T-cell (primary cell): ENCODE data around the gene GET4. TPM values are rescaled to one million over a fixed set of nuclear protein-coding genes. Genes with fewer than 3 reads are reported as not detected.

Experiments used
- ATAC-seq, 4 experiments: fragments of 200-7000 bp in 3 of 4; fragments of 150-1000 bp in 1 of 4; cut with Tn5 transposase; replicated peaks in 1 of 4; 1 replicate in 3 of 4; 2 replicates in 1 of 4; pipeline ENCODE4 v1.10.0; 2021; ENCODE audit warnings: moderate library complexity in 3 of 4, mild to moderate bottlenecking in 2 of 4, moderate number of reproducible peaks in 1 of 4
- CTCF ChIA-PET, 2 donors: fragments of 300-600 bp; sonication (Branson Sonifier 250); formaldehyde crosslinking; loops; one replicate each; lab custom pipeline; 2022; ENCODE audit warnings: antibody characterized with exemption in 2 of 2; lab: Charles Lee
- POLR2A ChIA-PET, 2 donors: fragments of 300-600 bp; sonication (Branson Sonifier 250); formaldehyde crosslinking; loops; one replicate each; lab custom pipeline; 2022; ENCODE audit warnings: antibody characterized with exemption in 2 of 2; lab: Charles Lee
- DNase-seq, 35 experiments: peaks; one replicate each; pipeline versions ENCODE4 v3.0.0 to v3.0.0-alpha.2; 2013 to 2023
- H3K27ac ChIP-seq: one replicate; pipeline ENCODE4 v1.5.1; 2013; ENCODE audit warnings: low read length
- H3K27me3 ChIP-seq, 2 experiments: replicated peaks in 1 of 2; 1 replicate in 1 of 2; 2 replicates in 1 of 2; pipeline versions ENCODE4 v1.6.1 to v1.7.0; 2013; ENCODE audit warnings: low read length in 1 of 2, mixed read lengths in 1 of 2; ENCODE audit not compliant: control insufficient read depth in 2 of 2, insufficient read depth in 2 of 2; ENCODE audit errors: extremely low read depth in 1 of 2
- H3K36me3 ChIP-seq, 2 donors: 1 replicate in 1 of 2; 2 replicates in 1 of 2; pipeline versions ENCODE4 v1.6.1 to v1.7.0; 2013; ENCODE audit warnings: low read length in 1 of 2; ENCODE audit not compliant: control insufficient read depth in 2 of 2, insufficient read depth in 1 of 2; ENCODE audit errors: extremely low read depth in 1 of 2
- H3K4me1 ChIP-seq, 2 experiments: 1 replicate in 1 of 2; 2 replicates in 1 of 2; pipeline versions ENCODE4 v1.6.1 to v1.7.0; 2013; ENCODE audit warnings: low read length in 2 of 2, mixed read lengths in 1 of 2; ENCODE audit not compliant: insufficient read depth in 2 of 2, control insufficient read depth in 1 of 2; ENCODE audit errors: extremely low read depth in 1 of 2
- H3K4me3 ChIP-seq, 2 donors: 1 replicate in 1 of 2; 2 replicates in 1 of 2; pipeline versions ENCODE4 v1.5.1 to v1.7.0; 2013; ENCODE audit warnings: mild to moderate bottlenecking in 2 of 2, low read length in 1 of 2, moderate library complexity in 1 of 2; ENCODE audit not compliant: control insufficient read depth in 1 of 2; ENCODE audit errors: extremely low read depth in 1 of 2
- H3K9me3 ChIP-seq: 2 replicates; pipeline ENCODE4 v1.7.0; 2013
- H3K27ac Mint-ChIP-seq, 2 donors: one replicate each; pipeline ENCODE4 v1.8.0; 2020 to 2021; ENCODE audit warnings: mild to moderate bottlenecking in 2 of 2, mixed read lengths in 2 of 2
- H3K27me3 Mint-ChIP-seq, 2 donors: one replicate each; pipeline ENCODE4 v1.8.0; 2021 to 2022; ENCODE audit warnings: mixed read lengths in 2 of 2
- H3K36me3 Mint-ChIP-seq: one replicate; pipeline ENCODE4 v1.8.0; 2021; ENCODE audit warnings: mixed read lengths
- H3K4me1 Mint-ChIP-seq, 3 donors: one replicate each; pipeline ENCODE4 v1.8.0; 2020 to 2022; ENCODE audit warnings: mixed read lengths in 3 of 3, mild to moderate bottlenecking in 1 of 3
- H3K4me3 Mint-ChIP-seq, 3 donors: one replicate each; pipeline ENCODE4 v1.8.0; 2020 to 2022; ENCODE audit warnings: mild to moderate bottlenecking in 3 of 3, mixed read lengths in 3 of 3, moderate library complexity in 3 of 3
- H3K9me3 Mint-ChIP-seq, 3 donors: one replicate each; pipeline ENCODE4 v1.8.0; 2020 to 2022; ENCODE audit warnings: mixed read lengths in 3 of 3
- WGBS: methylation state at CpG from one replicate; pipeline ENCODE4 v1.1.5; 2013; ENCODE audit warnings: missing lambda C conversion rate; ENCODE audit not compliant: insufficient coverage; 5-methylcytosine and 5-hydroxymethylcytosine counted together
- total RNA-seq, 35 experiments: library from RNA in 6 of 35; stranded (reverse) in 6 of 35; fragments of 120-200 nt in 1 of 35; gene quantifications; one replicate each; pipeline versions ENCODE4 v1.2.1 to v1.2.4 and lab custom pipeline; 2013 to 2026

Gene GET4
- total RNA-seq, 5 donors from 2014 or later (not counting 1 experiment from before 2014, with no cell fraction given), result 52.2 to 76.4 (median 54.7) TPM

- no peaks in the 10 kb centered on the region for H3K9me3 ChIP-seq
- no peak overlapping the region for H3K4me3 ChIP-seq
- DNase-seq (no peak), ATAC-seq (no peak)
- no peak overlapping the region for H3K27ac ChIP-seq
- ChIA-PET POLR2A (no interaction called here), CTCF (no interaction called here)
- 92% methylated on average over 26 of the region's 37 CpGs for WGBS
- Mint-ChIP-seq H3K9me3 (no peaks in the 10 kb centered on the region), H3K4me1 (peaks cover 20 to 47% (median 46%) of the 10 kb centered on the region in 3 donors), H3K4me3 (no peak overlapping the region), H3K27me3 (no peaks in the 10 kb centered on the region), H3K27ac (no peak overlapping the region), H3K36me3 (peaks cover 15% of the 10 kb centered on the region)
- peaks cover 9 to 23% of the 10 kb centered on the region in 2 donors for H3K36me3 ChIP-seq
- H3K27me3 ChIP-seq, result no peaks in the 10 kb centered on the region
- H3K4me1 ChIP-seq, result peaks cover 3 to 75% of the 10 kb centered on the region in 2 experiments
These were observed 6.1 kb downstream of the GET4 start for GRCh38 chr7:882336-883035.

GRCh38 chr7:883055-884021 lies 7.0 kb downstream of the GET4 start:
- Mint-ChIP-seq H3K9me3 (no peaks in the 10 kb centered on the region), H3K4me1 (peaks cover 15 to 43% (median 41%) of the 10 kb centered on the region in 3 donors), H3K4me3 (no peak overlapping the region), H3K36me3 (peaks cover 18% of the 10 kb centered on the region), H3K27ac (no peak overlapping the region), H3K27me3 (no peaks in the 10 kb centered on the region)
- no peak overlapping the region for H3K4me3 ChIP-seq
- H3K36me3 ChIP-seq, result peaks cover 15 to 32% of the 10 kb centered on the region in 2 donors
- ATAC-seq, result no peak
- peaks cover 0 to 67% of the 10 kb centered on the region in 2 experiments for H3K4me1 ChIP-seq
- H3K27ac ChIP-seq, result no peak overlapping the region
- CTCF ChIA-PET, result no interaction called here
- H3K27me3 ChIP-seq, result no peaks in the 10 kb centered on the region
- H3K9me3 ChIP-seq, result no peaks in the 10 kb centered on the region
- POLR2A ChIA-PET, result no interaction called here
- no peak for DNase-seq
- WGBS, result 97% methylated on average over 46 of the region's 50 CpGs

- Histone ChIP-seq H3K9me3 (no peaks in the 10 kb centered on the region), H3K36me3 (peaks cover 20 to 36% of the 10 kb centered on the region in 2 donors), H3K4me1 (peaks cover 0 to 56% of the 10 kb centered on the region in 2 experiments), H3K27ac (no peak overlapping the region), H3K27me3 (no peaks in the 10 kb centered on the region), H3K4me3 (no peak overlapping the region)
- no peak overlapping the region for H3K4me3 Mint-ChIP-seq
- ChIA-PET CTCF (no interaction called here), POLR2A (interaction anchor here in 1 of 2 donors (0.5 kb wide), 1 partner anchor 80 kb away, joined by 3 read pairs; no protein-coding TSS in a partner anchor)
- no peak overlapping the region for H3K27ac Mint-ChIP-seq
- H3K4me1 Mint-ChIP-seq, result peaks cover 9 to 36% (median 33%) of the 10 kb centered on the region in 3 donors
- no peaks in the 10 kb centered on the region for H3K27me3 Mint-ChIP-seq
- ATAC-seq, result no peak
- 93% methylated on average over 21 of the region's 31 CpGs for WGBS
- no peaks in the 10 kb centered on the region for H3K9me3 Mint-ChIP-seq
- DNase-seq, result no peak
- peaks cover 18% of the 10 kb centered on the region for H3K36me3 Mint-ChIP-seq
These were observed 8.0 kb downstream of the GET4 start for GRCh38 chr7:884191-885003.

- Histone ChIP-seq H3K9me3 (no peaks in the 10 kb centered on the region), H3K36me3 (peaks cover 22 to 37% of the 10 kb centered on the region in 2 donors), H3K27me3 (no peaks in the 10 kb centered on the region), H3K4me1 (peaks cover 0 to 48% of the 10 kb centered on the region in 2 experiments), H3K27ac (no peak overlapping the region), H3K4me3 (no peak overlapping the region)
- POLR2A ChIA-PET, result interaction anchor here in 1 of 2 donors (0.5 kb wide), 1 partner anchor 79 kb away, joined by 3 read pairs; no protein-coding TSS in a partner anchor
- ATAC-seq, result no peak
- 93% methylated on average over 25 of the region's 25 CpGs for WGBS
- CTCF ChIA-PET, result no interaction called here
- Mint-ChIP-seq H3K36me3 (peaks cover 16% of the 10 kb centered on the region), H3K4me3 (no peak overlapping the region), H3K27me3 (no peaks in the 10 kb centered on the region), H3K4me1 (peaks cover 6 to 29% (median 25%) of the 10 kb centered on the region in 3 donors), H3K27ac (no peak overlapping the region), H3K9me3 (no peaks in the 10 kb centered on the region)
- no peak for DNase-seq
These were observed 9.0 kb downstream of the GET4 start for GRCh38 chr7:885261-885892.

GRCh38 chr7:885893-886625 lies 9.7 kb downstream of the GET4 start:
- Histone ChIP-seq H3K27me3 (no peaks in the 10 kb centered on the region), H3K4me3 (no peak overlapping the region), H3K27ac (no peak overlapping the region), H3K4me1 (peaks cover 0 to 42% of the 10 kb centered on the region in 2 experiments), H3K36me3 (peaks cover 22 to 44% of the 10 kb centered on the region in 2 donors), H3K9me3 (no peaks in the 10 kb centered on the region)
- Mint-ChIP-seq H3K9me3 (no peaks in the 10 kb centered on the region), H3K36me3 (peaks cover 19% of the 10 kb centered on the region), H3K27ac (no peak overlapping the region), H3K4me1 (peaks cover 6 to 24% (median 20%) of the 10 kb centered on the region in 3 donors), H3K27me3 (no peaks in the 10 kb centered on the region), H3K4me3 (no peak overlapping the region)
- POLR2A ChIA-PET, result no interaction called here
- ATAC-seq, result no peak
- DNase-seq, result no peak
- CTCF ChIA-PET, result no interaction called here
- 89% methylated on average over 28 of the region's 30 CpGs for WGBS
